Stomach (tissue), 4 donors: ENCODE measurements around the gene SRPK3.

ENCODE experiments used
- POLR2A ChIP-seq, 4 donors: fragments of 450-650 bp; IDR thresholded peaks; one replicate each; pipeline ENCODE4 v1.6.1; 2016; ENCODE audit warnings: antibody characterized with exemption in 4 of 4, control low read depth in 2 of 4, mild to moderate bottlenecking in 1 of 4, moderate library complexity in 1 of 4
- POLR2AphosphoS5 ChIP-seq, 3 donors: sonication (generic); formaldehyde crosslinking; IDR thresholded peaks; one replicate each; pipeline ENCODE4 v1.6.1; 2016; ENCODE audit warnings: antibody characterized with exemption in 3 of 3
- TF ChIP-seq, protein P1 (sequence below), 7 experiments: fragments of 450-650 bp in 4 of 7; fragments of 200-600 bp in 3 of 7; sonication (generic) in 3 of 7; IDR thresholded peaks; one replicate each; pipeline ENCODE4 v1.5.1; 2016 to 2019; ENCODE audit warnings: antibody characterized with exemption in 7 of 7, control low read depth in 2 of 7, mild to moderate bottlenecking in 1 of 7

DNA sequence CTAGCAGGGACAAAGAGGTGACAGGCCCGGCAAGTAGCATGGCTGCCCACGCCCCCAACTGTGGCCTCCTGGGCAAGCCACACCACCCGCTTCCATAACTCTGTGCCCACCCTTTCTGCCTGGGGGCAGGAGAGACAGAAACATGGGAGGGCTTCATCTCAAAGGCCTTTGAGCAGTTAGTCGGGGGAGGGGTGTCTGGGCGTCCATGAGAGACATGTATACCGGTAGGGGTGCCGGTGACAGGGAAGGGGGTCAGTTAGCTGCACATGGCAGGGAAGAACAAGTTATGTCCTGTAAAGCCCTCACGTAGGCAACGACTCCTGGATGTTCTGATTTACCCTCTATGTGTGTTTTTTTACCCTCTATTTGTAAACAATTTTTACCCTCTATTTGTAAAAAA is 40.2 kb downstream of the SRPK3 start:
- TF ChIP-seq POLR2AphosphoS5 (IDR thresholded peaks at IDR 0.05) (no peak), POLR2A (IDR thresholded peaks at IDR 0.05) (no peak)
- TF ChIP-seq, protein P1, sequence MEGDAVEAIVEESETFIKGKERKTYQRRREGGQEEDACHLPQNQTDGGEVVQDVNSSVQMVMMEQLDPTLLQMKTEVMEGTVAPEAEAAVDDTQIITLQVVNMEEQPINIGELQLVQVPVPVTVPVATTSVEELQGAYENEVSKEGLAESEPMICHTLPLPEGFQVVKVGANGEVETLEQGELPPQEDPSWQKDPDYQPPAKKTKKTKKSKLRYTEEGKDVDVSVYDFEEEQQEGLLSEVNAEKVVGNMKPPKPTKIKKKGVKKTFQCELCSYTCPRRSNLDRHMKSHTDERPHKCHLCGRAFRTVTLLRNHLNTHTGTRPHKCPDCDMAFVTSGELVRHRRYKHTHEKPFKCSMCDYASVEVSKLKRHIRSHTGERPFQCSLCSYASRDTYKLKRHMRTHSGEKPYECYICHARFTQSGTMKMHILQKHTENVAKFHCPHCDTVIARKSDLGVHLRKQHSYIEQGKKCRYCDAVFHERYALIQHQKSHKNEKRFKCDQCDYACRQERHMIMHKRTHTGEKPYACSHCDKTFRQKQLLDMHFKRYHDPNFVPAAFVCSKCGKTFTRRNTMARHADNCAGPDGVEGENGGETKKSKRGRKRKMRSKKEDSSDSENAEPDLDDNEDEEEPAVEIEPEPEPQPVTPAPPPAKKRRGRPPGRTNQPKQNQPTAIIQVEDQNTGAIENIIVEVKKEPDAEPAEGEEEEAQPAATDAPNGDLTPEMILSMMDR (IDR thresholded peaks at IDR 0.05): no peak
